ENCODE measurements around the gene COL1A2.

DNA sequence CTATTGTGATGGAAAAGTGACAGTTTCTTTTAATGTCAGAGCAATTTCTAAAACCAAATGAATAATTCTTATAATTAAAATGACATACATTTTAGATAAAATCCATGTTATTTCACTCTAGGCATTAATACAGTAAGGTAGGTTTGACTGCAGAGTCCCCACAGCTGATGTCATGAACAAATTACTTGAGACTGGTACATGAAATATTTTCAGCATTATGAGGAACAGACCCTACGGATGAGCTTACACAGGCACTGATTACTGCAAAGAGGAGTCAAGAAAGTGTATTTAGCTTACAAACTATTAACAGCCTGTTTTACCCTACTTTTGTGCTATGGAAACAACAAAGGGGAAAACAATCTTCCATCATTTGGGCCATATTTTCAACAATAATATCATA is 8.9 kb downstream of the COL1A2 start:
- TF ChIP-seq CTCF (IDR thresholded peaks at IDR 0.05) (no peak), POLR2AphosphoS5 (IDR thresholded peaks at IDR 0.05) (no peak)

Measured in esophagus muscularis mucosa (tissue), 3 donors.